SKM-1 (cell line): ENCODE results near the gene NRN1L.

ENCODE experiments used
- DNase-seq: peaks from one replicate; lab custom pipeline; 2025; ENCODE audit not compliant: unreplicated experiment; lab: John Stamatoyannopoulos, UW

NRN1L gene

GRCh38 chr16:67915831-67916723, 31.4 kb downstream of the NRN1L start:
- no peak for DNase-seq

DNA sequence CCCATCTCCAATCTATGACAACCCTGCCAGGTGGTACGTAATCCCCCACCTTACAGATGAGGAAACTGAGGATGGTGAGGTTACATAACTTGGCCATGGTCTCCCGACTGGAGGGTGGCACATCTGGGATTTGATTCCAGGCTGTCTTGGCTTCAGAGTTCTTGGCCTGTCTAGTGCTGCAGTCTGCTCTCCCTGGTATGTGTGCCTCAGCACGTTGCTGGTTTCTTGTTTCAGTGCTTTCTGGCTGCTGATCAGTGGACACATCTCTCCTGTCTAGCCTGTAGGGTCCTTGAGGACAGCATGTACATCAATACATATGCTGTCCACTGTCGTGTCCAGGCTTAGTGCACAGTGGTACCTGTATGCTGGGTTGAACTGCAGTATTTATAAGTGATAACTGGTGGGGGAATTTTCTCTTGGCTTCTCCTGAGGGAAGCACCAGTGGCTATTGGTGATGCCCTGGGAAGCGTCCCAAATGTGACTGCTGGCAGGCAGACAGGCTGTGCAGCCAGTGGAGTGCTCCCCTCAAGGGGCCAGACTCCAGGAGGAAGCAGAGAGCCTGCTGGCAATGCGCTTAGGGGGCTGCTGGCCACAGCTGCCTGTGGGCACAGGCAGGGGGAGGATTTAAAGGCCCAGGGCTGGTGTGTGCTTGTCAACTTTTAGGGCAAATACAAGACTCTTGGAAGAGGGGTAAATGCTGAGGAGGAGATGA, 32.6 kb downstream of the NRN1L start:
- DNase-seq: no peak

- no peak for DNase-seq
These were observed 33.2 kb downstream of the NRN1L start for GRCh38 chr16:67917852-67918236.

DNA sequence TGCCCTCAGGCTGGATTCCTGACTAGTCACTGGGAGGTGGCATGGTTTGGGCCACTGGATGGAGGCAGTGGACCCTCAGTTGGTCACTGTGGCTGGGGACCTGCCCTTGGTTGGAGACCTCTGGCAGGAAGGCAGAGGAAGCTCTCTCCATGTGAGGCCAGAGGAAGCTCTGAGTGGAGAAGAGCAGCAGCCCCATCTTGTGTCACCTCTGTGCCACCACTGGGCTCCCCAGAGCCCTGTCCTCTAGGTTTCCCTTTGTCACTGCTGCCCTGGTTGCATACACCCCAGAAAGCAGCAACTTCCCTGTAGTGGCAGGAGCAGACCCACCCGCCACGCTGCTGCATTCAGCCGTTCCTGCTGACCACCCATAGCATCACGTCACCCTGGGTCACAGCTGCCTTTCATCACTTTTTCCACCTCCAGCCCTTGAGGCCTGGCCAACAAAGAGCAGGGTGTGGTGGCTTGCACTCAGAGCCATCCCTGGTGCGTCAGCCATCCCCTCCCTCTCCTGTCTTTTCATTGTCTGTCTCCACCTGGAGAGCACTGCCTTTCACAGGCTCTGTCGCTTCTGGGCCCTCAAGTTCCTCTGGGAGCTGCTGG, 35.0 kb downstream of the NRN1L start:
- DNase-seq: no peak

DNA sequence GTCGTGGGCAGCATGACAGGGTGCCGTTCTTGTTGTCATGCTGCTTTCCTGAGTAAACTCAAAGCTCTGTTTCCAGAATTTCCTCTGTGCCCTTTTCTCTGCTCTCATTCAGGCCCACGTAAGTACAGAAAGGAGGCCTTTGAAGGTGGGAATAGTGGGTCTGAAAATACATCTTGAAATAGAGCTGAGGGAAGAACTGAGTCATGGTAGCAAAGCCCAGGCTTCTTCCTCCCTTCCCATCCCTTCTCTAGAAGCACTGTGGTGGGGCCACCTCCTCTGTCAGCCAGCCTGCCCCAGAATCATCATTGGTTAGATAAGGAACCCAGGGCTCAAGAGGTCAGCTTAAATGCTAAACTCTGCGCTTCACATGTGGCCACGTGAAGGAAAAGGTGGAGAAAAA, 37.5 kb downstream of the NRN1L start:
- no peak for DNase-seq

- no peak for DNase-seq
These were observed 38.1 kb downstream of the NRN1L start for GRCh38 chr16:67922740-67923139.

DNA sequence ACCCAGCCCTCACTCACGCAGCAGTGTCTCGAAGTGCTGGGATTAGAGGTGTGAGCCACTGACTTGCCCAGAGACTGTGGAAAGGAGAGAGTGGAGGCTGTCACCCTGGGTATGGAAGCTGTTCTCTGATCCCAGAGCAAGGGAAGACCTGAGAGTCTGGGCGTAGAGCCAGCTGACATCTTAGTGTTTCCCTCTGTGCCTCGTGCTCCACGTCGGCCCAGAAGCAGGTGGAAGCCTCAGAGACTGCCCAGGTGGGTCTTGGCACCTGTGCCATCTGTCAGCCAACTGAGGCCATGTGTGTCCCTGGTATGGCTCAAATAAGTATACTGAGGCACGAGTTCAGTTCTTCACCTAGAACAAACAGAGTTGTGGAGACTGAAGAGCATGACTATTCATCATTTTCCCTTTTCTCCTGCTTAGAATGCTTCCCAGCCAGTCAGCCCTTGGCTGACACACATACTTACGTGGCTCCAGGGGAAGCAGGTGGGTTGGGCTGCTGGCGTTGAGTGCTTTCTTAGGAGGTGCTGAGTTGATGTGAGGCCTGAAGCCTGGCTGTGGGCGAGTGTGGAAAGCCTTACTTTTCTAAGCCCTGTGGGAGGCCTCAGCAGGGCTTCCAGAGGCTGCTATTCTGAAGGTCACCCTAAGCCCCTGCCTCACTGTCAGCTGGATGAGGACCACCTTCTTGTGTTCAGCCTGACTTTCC, 38.9 kb downstream of the NRN1L start:
- no peak for DNase-seq

GRCh38 chr16:67924140-67924906, 39.6 kb downstream of the NRN1L start:
- DNase-seq: no peak

DNA sequence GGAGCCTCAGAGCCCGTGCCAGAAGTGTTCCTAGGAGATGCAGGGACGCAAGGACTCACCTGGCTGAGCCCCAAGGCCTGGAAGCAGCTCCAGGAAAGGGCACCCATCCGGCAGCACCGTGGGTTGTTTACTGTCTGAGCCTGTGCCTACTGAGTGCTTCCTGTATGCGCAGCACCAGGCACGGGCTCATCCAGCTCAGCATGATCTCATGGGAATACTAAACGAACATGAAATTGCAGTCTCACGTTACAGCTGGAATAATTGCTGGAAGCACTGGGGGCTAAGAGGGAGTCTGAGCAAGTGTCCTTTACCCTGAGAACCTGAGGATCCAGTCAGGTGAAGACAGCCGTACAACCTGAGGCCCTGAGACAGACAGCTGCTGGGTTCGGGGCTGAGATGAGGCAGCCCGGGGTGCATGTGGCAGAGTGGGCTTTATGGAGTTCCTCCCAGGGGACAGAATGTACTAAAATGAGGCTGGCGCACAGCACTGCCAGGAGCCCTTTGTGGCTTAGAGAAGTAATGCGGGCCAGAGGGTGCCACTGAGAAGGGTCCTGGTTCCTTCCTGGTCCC, 41.6 kb downstream of the NRN1L start:
- no peak for DNase-seq

DNA sequence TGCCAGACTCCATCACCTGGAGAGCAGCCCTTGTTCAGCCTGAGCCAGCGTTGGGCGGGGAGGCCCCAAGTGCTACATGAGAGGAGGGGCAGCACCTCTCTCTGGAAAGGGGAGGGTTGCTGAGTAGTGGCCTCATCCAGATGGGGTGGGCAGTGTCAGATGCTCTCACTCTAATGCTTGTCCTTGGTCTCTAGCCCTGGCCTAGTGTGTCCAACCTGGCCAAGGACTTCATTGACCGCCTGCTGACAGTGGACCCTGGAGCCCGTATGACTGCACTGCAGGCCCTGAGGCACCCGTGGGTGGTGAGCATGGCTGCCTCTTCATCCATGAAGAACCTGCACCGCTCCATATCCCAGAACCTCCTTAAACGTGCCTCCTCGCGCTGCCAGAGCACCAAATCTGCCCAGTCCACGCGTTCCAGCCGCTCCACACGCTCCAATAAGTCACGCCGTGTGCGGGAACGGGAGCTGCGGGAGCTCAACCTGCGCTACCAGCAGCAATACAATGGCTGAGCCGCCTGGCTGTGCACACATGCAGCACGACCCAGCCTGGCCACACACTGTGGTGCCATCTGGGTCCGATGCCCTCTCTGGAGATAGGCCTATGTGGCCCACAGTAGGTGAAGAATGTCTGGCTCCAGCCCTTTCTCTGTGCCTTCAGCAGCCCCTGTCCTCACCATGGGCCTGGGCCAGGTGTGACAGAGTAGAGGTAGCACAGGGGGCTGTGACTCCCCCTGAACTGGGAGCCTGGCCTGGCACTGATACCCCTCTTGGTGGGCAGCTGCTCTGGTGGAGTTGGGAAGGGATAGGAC, 42.7 kb downstream of the NRN1L start:
- DNase-seq: no peak

- DNase-seq: no peak
These were observed 43.5 kb downstream of the NRN1L start for GRCh38 chr16:67928147-67928546.

GRCh38 chr16:67928561-67929364, 44.1 kb downstream of the NRN1L start:
- peak; percentile 26 for DNase-seq

GRCh38 chr16:67930191-67930590, 45.5 kb downstream of the NRN1L start:
- DNase-seq: no peak

- no peak for DNase-seq
These were observed 46.1 kb downstream of the NRN1L start for GRCh38 chr16:67930678-67931211.

GRCh38 chr16:67931712-67932461, 47.2 kb downstream of the NRN1L start, which contains the start of gene CTRL:
Gene CTRL, minus strand, starts transcription at chr16:67931862. Its CDS starts 10 bp downstream, at chr16:67931852.
- DNase-seq: no peak

DNA sequence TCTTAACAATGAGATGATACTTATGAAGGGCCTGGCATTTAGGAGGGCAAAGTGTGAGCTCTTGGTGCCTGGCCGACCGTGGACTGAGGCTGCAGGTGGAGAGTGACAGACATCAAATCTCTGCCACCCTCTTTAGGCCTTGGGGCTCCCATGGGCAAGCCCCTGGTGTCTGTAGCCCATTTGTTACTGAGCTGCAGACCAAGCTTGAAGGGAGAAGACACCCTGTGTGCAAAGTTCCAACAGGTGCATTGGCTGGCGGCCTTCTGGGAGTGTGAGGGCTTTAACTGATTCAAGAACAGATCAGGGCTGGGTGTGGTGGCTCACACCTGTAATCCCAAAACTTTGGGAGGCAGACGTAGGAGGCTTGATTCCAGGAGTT, 47.8 kb downstream of the NRN1L start:
- no peak for DNase-seq

GRCh38 chr16:67933805-67934204, 49.1 kb downstream of the NRN1L start:
- DNase-seq: no peak
